ENCODE data around the gene GPX2.

DNA sequence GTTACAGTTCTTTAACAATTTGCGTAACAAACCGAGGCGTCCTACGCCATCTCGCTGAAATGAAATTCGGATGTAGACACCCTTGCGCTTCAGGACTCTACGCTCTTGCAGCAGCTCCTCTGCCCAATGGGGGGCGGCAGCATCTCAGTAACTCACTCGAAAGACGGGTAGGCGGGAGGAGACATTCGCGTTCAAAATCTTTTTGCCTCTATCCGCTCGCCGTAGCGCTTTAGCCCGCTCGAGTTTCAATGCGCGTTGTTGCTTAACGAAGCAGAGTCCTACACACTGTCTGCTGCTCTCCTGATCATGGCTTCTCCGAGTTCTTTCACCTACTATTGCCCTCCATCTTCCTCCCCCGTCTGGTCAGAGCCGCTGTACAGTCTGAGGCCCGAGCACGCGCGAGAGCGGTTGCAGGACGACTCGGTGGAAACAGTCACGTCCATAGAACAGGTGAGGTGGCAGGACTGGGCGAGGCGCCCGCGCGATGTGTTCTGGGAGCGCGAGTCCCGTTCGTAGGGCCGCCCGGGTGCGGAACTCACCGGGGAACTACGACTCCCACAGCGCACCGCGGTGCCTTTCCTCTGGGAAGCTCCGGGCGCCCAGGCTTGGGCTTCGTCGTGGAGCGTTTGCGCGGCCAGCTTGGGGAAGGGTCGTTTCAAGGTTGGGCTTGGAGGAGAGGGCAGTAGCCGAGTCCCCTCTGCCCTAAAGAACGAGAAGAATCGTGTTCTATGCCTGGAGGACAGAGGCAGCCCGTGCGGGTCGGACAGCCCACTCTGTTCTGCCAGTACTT lies 44.3 kb upstream of the GPX2 start, which contains the start of gene FNTB:
- TF ChIP-seq, protein P1, sequence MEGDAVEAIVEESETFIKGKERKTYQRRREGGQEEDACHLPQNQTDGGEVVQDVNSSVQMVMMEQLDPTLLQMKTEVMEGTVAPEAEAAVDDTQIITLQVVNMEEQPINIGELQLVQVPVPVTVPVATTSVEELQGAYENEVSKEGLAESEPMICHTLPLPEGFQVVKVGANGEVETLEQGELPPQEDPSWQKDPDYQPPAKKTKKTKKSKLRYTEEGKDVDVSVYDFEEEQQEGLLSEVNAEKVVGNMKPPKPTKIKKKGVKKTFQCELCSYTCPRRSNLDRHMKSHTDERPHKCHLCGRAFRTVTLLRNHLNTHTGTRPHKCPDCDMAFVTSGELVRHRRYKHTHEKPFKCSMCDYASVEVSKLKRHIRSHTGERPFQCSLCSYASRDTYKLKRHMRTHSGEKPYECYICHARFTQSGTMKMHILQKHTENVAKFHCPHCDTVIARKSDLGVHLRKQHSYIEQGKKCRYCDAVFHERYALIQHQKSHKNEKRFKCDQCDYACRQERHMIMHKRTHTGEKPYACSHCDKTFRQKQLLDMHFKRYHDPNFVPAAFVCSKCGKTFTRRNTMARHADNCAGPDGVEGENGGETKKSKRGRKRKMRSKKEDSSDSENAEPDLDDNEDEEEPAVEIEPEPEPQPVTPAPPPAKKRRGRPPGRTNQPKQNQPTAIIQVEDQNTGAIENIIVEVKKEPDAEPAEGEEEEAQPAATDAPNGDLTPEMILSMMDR (IDR thresholded peaks at IDR 0.05): peak; percentile 50 to 98 (median 91)
- peak; percentile 74 for TF ChIP-seq POLR2A (IDR thresholded peaks at IDR 0.05)
